PC-3 (cell line): ENCODE measurements around the gene DOC2B. TPM values are rescaled to one million over a fixed set of nuclear protein-coding genes. Genes with fewer than 3 reads are reported as not detected.
A peak's percentile ranks its signal among the peaks of the same experiment; 100 is the strongest.

Experiments used
- ATAC-seq: fragments of 200-7000 bp; cut with Tn5 transposase; 2 replicates; pipeline ENCODE4 v1.9.1; 2020; ENCODE audit warnings: mild to moderate bottlenecking, moderate library complexity
- BruUV-seq: library from RNA; stranded (reverse); fragments of 400-500 nt; replicated peaks from 2 replicates; lab custom pipeline; 2021; lab: Mats Ljungman, UMichigan
- CTCF ChIA-PET: fragments of 300-600 bp; sonication (Branson Sonifier 250); formaldehyde crosslinking; loops from one replicate; lab custom pipeline; 2022; ENCODE audit warnings: antibody characterized with exemption; lab: Charles Lee
- POLR2A ChIA-PET: fragments of 300-600 bp; sonication (Branson Sonifier 250); formaldehyde crosslinking; loops from one replicate; lab custom pipeline; 2022; ENCODE audit warnings: antibody characterized with exemption; ENCODE audit not compliant: unreplicated experiment; lab: Charles Lee
- DNase-seq: peaks from one replicate; pipeline ENCODE4 v3.0.0-alpha.2; 2015
- H2AFZ ChIP-seq: fragments of 300-600 bp; sonication (generic); 2 replicates; pipeline ENCODE4 v1.6.0; 2016; ENCODE audit warnings: antibody characterized with exemption, low read length
- H3F3A ChIP-seq: fragments of 300-600 bp; sonication (generic); one replicate; pipeline ENCODE4 v1.6.0; 2017; ENCODE audit warnings: antibody characterized with exemption, low read length, control low read depth, mild to moderate bottlenecking; ENCODE audit not compliant: unreplicated experiment
- H3K27ac ChIP-seq: fragments of 300-600 bp; sonication (generic); 2 replicates; pipeline ENCODE4 v1.5.1; 2016; ENCODE audit warnings: mild to moderate bottlenecking, low read length
- H3K27me3 ChIP-seq: fragments of 300-600 bp; sonication (generic); 2 replicates; pipeline ENCODE4 v1.6.1; 2016; ENCODE audit warnings: low read length, mixed read lengths
- H3K36me3 ChIP-seq: fragments of 300-600 bp; sonication (generic); 2 replicates; pipeline ENCODE4 v1.6.1; 2016; ENCODE audit warnings: low read depth, mixed run types, low read length, mixed read lengths
- H3K4me1 ChIP-seq: fragments of 300-600 bp; sonication (generic); 2 replicates; pipeline ENCODE4 v1.5.1; 2016; ENCODE audit warnings: low read length; ENCODE audit not compliant: insufficient read depth
- H3K4me2 ChIP-seq: fragments of 300-600 bp; sonication (generic); 2 replicates; pipeline ENCODE4 v1.6.0; 2016; ENCODE audit warnings: low read length
- H3K4me3 ChIP-seq: fragments of 300-600 bp; sonication (generic); 2 replicates; pipeline ENCODE4 v1.5.1; 2016; ENCODE audit warnings: mild to moderate bottlenecking, low read length, mixed read lengths
- H3K79me2 ChIP-seq: fragments of 300-600 bp; sonication (generic); 2 replicates; pipeline ENCODE4 v1.6.1; 2017; ENCODE audit warnings: low read length, mixed read lengths
- H3K9ac ChIP-seq: fragments of 300-600 bp; sonication (generic); 2 replicates; pipeline ENCODE4 v1.6.0; 2016; ENCODE audit warnings: mild to moderate bottlenecking, low read length
- H3K9me2 ChIP-seq: fragments of 300-600 bp; sonication (generic); replicated peaks from 2 replicates; pipeline ENCODE4 v1.6.1; 2016; ENCODE audit warnings: mixed run types, low read length, mixed read lengths
- H3K9me3 ChIP-seq: fragments of 300-600 bp; sonication (generic); 2 replicates; pipeline ENCODE4 v1.6.1; 2016; ENCODE audit warnings: low read length, mixed read lengths
- H4K20me1 ChIP-seq: fragments of 300-600 bp; sonication (generic); 2 replicates; pipeline ENCODE4 v1.6.1; 2016; ENCODE audit warnings: low read length, mixed read lengths
- EZH2 ChIP-seq: fragments of 300-600 bp; sonication (generic); IDR thresholded peaks from one replicate; pipeline ENCODE4 v1.6.1; 2017; ENCODE audit warnings: antibody characterized with exemption, mild to moderate bottlenecking, low read length; ENCODE audit not compliant: unreplicated experiment
- EZH2phosphoT487 ChIP-seq: fragments of 300-600 bp; sonication (generic); IDR thresholded peaks from 2 replicates; pipeline ENCODE4 v1.6.1; 2018; ENCODE audit warnings: mild to moderate bottlenecking, antibody characterized with exemption, low read length, borderline replicate concordance
- intact Hi-C: fragments of 100-400 bp; cut with micrococcal nuclease; formaldehyde crosslinking; loops from 2 replicates; pipeline ENCODE4 v1.9.0; 2023
- total RNA-seq: library from RNA; depleted of rRNA; stranded (reverse); fragments of >200 nt; gene quantifications from 2 replicates; pipeline ENCODE4 v1.2.3, GENCODE V29; 2014
- TF ChIP-seq, protein P1 (sequence below): fragments of 300-600 bp; sonication (generic); conservative IDR thresholded peaks from 2 replicates; pipeline ENCODE4 v1.5.1; 2017; ENCODE audit warnings: antibody characterized with exemption, low read depth, mild to moderate bottlenecking, low read length

DOC2B gene
- total RNA-seq, 1 experiment from 2014 or later: 0.69 TPM

DNA sequence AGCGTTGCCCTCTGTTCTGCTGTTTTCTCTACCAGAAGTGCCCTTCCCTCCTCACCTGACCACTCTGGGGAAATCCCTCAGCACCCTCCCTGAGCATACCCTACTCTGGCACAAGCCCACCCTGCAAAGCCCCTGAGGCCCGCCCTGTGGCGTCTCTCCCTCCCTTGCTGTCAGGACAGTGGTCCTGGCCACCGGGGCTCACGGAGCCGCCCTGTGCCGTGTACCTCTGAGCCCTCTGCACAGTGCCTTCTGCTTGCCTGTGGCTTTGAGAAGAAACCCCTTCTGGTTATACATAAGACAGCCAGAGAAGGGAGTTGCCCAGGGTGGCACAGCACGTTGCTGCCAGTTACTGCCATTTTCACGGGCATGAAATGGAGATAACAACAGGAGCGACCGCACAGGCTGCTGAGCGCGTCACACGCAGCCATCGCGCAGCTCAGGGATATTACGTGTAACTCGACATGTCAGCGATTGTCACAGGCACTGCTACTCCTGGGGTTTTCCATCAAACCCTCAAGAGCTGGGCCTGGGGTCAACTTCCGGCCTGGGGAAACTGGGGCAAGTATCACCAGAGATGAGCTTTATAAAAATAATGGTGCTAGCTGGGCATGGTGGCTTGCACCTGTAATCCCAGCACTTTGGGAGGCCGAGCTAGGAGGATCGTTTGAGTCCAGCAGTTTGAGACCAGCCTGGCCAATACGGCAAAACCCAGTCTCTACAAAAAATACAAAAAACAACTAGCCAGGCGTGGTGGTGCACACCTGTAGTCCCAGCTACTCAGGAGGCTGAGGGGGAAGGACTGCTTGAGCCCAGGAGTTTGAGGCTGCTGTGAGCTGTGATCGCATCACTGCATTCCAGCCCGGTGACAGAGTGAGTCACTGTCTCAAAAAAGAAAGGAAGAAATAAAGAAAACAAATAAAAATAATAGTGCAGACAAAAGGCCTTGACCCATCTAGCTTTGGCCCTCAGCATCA, 29.3 kb downstream of the DOC2B start:
- Histone ChIP-seq H3K4me3 (no peak overlapping the region), H3F3A (no peaks in the 10 kb centered on the region), H3K4me2 (no peak overlapping the region), H3K9me2 (no peaks in the 10 kb centered on the region), H3K9me3 (no peaks in the 10 kb centered on the region), H3K9ac (no peak overlapping the region), H3K27ac (no peak overlapping the region), H3K36me3 (no peaks in the 10 kb centered on the region), H3K79me2 (no peaks in the 10 kb centered on the region), H3K4me1 (no peaks in the 10 kb centered on the region), H4K20me1 (no peaks in the 10 kb centered on the region), H2AFZ (no peak overlapping the region), H3K27me3 (no peaks in the 10 kb centered on the region)
- TF ChIP-seq EZH2 (no peak), EZH2phosphoT487 (no peak)
- TF ChIP-seq, protein P1, sequence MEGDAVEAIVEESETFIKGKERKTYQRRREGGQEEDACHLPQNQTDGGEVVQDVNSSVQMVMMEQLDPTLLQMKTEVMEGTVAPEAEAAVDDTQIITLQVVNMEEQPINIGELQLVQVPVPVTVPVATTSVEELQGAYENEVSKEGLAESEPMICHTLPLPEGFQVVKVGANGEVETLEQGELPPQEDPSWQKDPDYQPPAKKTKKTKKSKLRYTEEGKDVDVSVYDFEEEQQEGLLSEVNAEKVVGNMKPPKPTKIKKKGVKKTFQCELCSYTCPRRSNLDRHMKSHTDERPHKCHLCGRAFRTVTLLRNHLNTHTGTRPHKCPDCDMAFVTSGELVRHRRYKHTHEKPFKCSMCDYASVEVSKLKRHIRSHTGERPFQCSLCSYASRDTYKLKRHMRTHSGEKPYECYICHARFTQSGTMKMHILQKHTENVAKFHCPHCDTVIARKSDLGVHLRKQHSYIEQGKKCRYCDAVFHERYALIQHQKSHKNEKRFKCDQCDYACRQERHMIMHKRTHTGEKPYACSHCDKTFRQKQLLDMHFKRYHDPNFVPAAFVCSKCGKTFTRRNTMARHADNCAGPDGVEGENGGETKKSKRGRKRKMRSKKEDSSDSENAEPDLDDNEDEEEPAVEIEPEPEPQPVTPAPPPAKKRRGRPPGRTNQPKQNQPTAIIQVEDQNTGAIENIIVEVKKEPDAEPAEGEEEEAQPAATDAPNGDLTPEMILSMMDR: no peak
- ChIA-PET CTCF (no interaction called here), POLR2A (no interaction called here)
- intact Hi-C loops: no loop called here
- DNase-seq (peak; percentile 41), ATAC-seq (peak; percentile 71)
- no TSS peak for BruUV-seq

GRCh38 chr17:151004-151403, 30.4 kb downstream of the DOC2B start:
- no peak for DNase-seq
- Histone ChIP-seq H3K27me3 (no peaks in the 10 kb centered on the region), H3F3A (no peaks in the 10 kb centered on the region), H3K9me2 (no peaks in the 10 kb centered on the region), H3K27ac (no peak overlapping the region), H2AFZ (no peak overlapping the region), H3K79me2 (no peaks in the 10 kb centered on the region), H3K9me3 (no peaks in the 10 kb centered on the region), H3K9ac (no peak overlapping the region), H3K4me3 (no peak overlapping the region), H4K20me1 (no peaks in the 10 kb centered on the region), H3K4me1 (no peaks in the 10 kb centered on the region), H3K36me3 (no peaks in the 10 kb centered on the region), H3K4me2 (no peak overlapping the region)
- ATAC-seq: no peak
- POLR2A ChIA-PET: no interaction called here
- CTCF ChIA-PET: no interaction called here
- TF ChIP-seq, protein P1: no peak
- TF ChIP-seq EZH2phosphoT487: no peak
- no peak for TF ChIP-seq EZH2
- intact Hi-C loops: no loop called here
- no TSS peak for BruUV-seq
